ENCODE measurements around the gene FOXP1. TPM values are rescaled to one million over a fixed set of nuclear protein-coding genes. Genes with fewer than 3 reads are reported as not detected.

Gene FOXP1
- total RNA-seq, 1 experiment from 2014 or later: 31.8 TPM

DNA sequence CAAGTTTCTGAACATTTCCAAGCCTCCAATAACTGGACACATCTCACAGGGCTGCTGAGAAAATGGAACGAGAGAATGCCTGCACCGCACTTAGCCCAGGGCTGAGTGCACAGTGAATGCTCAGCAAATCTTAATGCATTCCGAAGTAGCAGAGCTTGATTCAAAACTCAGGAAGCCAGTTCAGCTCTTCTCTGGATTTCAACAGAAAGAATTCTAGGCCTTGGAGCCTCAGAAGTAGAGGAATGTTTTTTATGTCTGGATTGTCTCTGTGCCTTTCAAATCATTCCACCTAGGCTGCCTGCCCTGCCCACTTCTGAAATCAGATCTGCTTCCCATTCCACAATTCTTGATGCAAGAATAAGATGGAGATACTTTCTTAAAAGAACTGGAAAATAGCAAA is 9.6 kb upstream of the FOXP1 start:
- no peak for DNase-seq (ENCODE audit: low read depth)
- in situ Hi-C loops (cut with HindIII; ENCODE audit: low pct_unique_long_range_greater_than_20kb, low sequenced_read_pairs): loop anchor here (25.0 kb wide), 1 partner anchor 481 kb away; no protein-coding TSS in a partner anchor

- in situ Hi-C loops (cut with HindIII; ENCODE audit: low pct_unique_long_range_greater_than_20kb, low sequenced_read_pairs): loop anchor here (25.0 kb wide), 1 partner anchor 479 kb away; no protein-coding TSS in a partner anchor
- no peak for DNase-seq (ENCODE audit: low read depth)
These were observed 7.6 kb upstream of the FOXP1 start for GRCh38 chr3:71591101-71591500.

DNA sequence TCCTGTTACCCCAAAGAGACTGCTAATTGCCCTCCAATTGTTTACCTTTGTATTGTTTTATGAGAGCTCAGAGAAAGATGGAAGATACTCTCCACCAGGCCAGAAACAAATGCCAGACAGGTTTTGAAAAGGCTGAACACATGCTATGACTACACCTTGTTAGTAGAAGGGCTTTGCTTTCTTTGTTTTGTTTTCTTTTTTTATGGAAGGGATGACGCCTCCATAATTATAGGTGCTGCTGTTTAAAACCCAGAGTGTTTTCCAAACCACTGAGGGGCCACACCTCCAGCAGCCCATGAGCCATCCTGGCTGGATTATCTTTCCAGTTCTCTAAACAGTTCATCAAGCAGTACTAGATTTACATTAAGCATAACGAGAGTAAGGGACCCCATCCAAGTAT is 5.6 kb upstream of the FOXP1 start:
- in situ Hi-C loops (cut with HindIII; ENCODE audit: low pct_unique_long_range_greater_than_20kb, low sequenced_read_pairs): loop anchor here (25.0 kb wide), 1 partner anchor 477 kb away; no protein-coding TSS in a partner anchor
- no peak for DNase-seq (ENCODE audit: low read depth)

GRCh38 chr3:71587958-71588357 is 4.4 kb upstream of the FOXP1 start:
- DNase-seq (ENCODE audit: low read depth): no peak
- in situ Hi-C loops (cut with HindIII; ENCODE audit: low pct_unique_long_range_greater_than_20kb, low sequenced_read_pairs): loop anchor here (25.0 kb wide), 1 partner anchor 476 kb away; no protein-coding TSS in a partner anchor

DNA sequence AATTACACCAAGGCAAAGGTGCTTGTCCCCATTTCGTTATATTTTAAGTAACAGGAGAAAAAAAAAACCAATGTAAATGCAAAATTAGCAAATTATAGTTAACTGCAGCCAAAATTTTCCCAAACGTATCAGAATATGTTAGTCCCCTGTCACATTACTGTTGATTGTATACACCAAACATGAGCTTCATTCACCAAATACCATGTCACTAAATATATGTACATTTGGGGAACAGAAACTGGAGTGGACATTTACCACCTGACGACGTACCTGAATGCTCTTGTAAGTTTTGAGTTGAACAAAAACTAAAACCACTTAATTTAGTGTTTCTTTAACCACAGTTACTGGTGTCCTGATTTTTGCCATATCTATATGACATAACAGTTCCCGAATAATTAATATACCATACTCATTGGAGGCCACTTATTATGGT is 3.3 kb upstream of the FOXP1 start:
- no peak for DNase-seq (ENCODE audit: low read depth)
- in situ Hi-C loops (cut with HindIII; ENCODE audit: low pct_unique_long_range_greater_than_20kb, low sequenced_read_pairs): loop anchor here (25.0 kb wide), 1 partner anchor 475 kb away; no protein-coding TSS in a partner anchor

- peak; percentile 31 for DNase-seq (ENCODE audit: low read depth)
- in situ Hi-C loops (cut with HindIII; ENCODE audit: low pct_unique_long_range_greater_than_20kb, low sequenced_read_pairs): loop anchor here (25.0 kb wide), 1 partner anchor 474 kb away; no protein-coding TSS in a partner anchor
These were observed 2.6 kb upstream of the FOXP1 start for GRCh38 chr3:71585887-71586809.

GRCh38 chr3:71585131-71585530 is 1.6 kb upstream of the FOXP1 start:
- in situ Hi-C loops (cut with HindIII; ENCODE audit: low pct_unique_long_range_greater_than_20kb, low sequenced_read_pairs): loop anchor here (25.0 kb wide), 1 partner anchor 473 kb away; no protein-coding TSS in a partner anchor
- peak; percentile 20 for DNase-seq (ENCODE audit: low read depth)

- DNase-seq (ENCODE audit: low read depth): peak; percentile 65
- in situ Hi-C loops (cut with HindIII; ENCODE audit: low pct_unique_long_range_greater_than_20kb, low sequenced_read_pairs): loop anchor here (25.0 kb wide), 1 partner anchor 472 kb away; no protein-coding TSS in a partner anchor
These were observed 975 bp upstream of the FOXP1 start for GRCh38 chr3:71584394-71585011.

GRCh38 chr3:71582612-71583565 is 639 bp downstream of the FOXP1 start:
- in situ Hi-C loops (cut with HindIII; ENCODE audit: low pct_unique_long_range_greater_than_20kb, low sequenced_read_pairs): loop anchor here (25.0 kb wide), 1 partner anchor 471 kb away; no protein-coding TSS in a partner anchor
- no peak for DNase-seq (ENCODE audit: low read depth)

DNA sequence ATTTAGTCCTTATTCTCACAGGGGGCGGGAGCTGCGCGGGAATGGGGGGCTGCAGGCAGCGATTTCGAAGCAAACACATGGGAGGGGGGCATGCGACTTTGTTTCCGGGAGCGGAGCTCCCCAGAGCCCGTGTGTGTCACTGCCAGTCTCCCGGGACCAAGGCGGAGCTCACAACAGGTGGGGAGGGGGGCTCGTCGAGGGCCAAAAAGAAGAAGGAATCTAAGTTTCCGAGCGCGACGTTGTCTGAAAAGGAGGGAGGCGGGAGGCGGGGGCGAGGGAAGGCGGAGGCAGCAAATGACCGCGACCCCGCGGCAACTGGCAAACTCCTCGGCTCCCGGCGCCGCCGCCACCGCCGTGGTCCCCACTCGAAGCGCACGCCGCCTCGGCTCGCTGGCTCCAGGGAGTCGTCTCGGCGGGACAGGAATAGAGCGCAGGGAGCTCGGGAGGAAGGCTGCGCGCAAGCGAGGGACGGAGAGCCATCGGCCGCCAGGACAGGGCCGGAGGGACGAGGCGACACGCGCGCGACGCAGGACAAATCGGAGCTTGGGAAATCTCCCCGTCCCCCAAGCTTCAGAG is 1.4 kb downstream of the FOXP1 start:
- in situ Hi-C loops (cut with HindIII; ENCODE audit: low pct_unique_long_range_greater_than_20kb, low sequenced_read_pairs): loop anchor here (25.0 kb wide), 1 partner anchor 470 kb away; no protein-coding TSS in a partner anchor
- DNase-seq (ENCODE audit: low read depth): peak; percentile 68

- in situ Hi-C loops (cut with HindIII; ENCODE audit: low pct_unique_long_range_greater_than_20kb, low sequenced_read_pairs): loop anchor here (25.0 kb wide), 1 partner anchor 469 kb away; no protein-coding TSS in a partner anchor
These were observed 2.0 kb downstream of the FOXP1 start for GRCh38 chr3:71581457-71582035.

GRCh38 chr3:71580636-71581456 is 2.7 kb downstream of the FOXP1 start:
- DNase-seq (ENCODE audit: low read depth): peak; percentile 21
- in situ Hi-C loops (cut with HindIII; ENCODE audit: low pct_unique_long_range_greater_than_20kb, low sequenced_read_pairs): loop anchor here (25.0 kb wide), 1 partner anchor 469 kb away; no protein-coding TSS in a partner anchor

More at GRCh38 chr3:71581457-71582035, 2.0 kb downstream of the FOXP1 start:
- DNase-seq (ENCODE audit: low read depth): peak; percentile 40

DNA sequence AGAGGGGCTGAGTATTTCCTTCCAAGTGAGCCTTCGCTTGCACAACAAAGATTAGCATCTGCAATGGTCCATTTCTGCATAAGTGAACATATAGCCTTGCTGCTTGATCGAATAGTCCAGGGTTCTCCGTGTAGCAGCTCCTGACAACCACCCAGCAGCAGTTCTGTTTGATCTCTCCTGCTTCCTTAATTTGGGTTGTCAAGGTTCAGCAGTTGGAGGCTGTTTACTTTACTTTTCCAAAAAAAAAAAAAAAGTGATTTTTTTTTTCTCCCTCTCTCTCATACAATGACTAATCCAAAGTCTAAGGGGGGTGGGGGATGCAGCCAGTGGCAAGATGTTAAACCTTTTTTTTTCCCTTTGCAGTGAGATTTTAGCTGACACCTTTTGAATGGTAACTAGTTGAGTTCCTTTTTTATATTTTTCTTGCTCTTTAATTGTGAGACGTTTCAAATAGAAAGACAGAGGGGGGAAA is 3.6 kb downstream of the FOXP1 start:
- in situ Hi-C loops (cut with HindIII; ENCODE audit: low pct_unique_long_range_greater_than_20kb, low sequenced_read_pairs): loop anchor here (25.0 kb wide), 1 partner anchor 468 kb away; no protein-coding TSS in a partner anchor
- DNase-seq (ENCODE audit: low read depth): peak; percentile 79

DNA sequence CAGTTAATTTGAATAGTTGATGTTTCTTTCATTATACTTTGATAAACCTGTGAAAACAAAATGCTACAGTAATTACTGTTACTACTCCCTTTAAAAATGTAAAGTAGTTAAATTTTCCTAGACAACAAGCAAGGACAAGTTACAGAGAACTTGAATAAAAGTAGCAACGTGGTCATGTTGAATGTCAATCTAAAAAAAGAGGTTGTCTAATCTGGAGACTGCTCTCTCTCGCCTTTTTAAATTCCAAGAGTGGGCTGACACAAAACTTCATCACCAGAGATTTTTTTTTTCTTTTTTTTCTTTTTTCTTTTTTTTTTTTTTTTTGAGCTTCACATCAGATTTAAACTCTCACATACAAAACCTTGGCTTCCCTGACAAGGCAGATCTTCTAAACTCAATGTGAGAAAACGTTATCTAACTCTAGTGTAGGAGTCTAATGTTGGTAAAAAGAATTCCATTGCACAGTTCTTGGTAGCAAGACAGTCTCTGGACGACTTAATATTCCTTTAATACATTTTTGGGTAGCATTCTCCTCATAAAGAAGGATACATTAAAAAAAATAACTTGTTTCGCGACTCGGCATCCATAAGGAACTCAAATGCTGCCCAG is 4.1 kb downstream of the FOXP1 start:
- in situ Hi-C loops (cut with HindIII; ENCODE audit: low pct_unique_long_range_greater_than_20kb, low sequenced_read_pairs): loop anchor here (25.0 kb wide), 1 partner anchor 467 kb away; no protein-coding TSS in a partner anchor
- DNase-seq (ENCODE audit: low read depth): no peak

DNA sequence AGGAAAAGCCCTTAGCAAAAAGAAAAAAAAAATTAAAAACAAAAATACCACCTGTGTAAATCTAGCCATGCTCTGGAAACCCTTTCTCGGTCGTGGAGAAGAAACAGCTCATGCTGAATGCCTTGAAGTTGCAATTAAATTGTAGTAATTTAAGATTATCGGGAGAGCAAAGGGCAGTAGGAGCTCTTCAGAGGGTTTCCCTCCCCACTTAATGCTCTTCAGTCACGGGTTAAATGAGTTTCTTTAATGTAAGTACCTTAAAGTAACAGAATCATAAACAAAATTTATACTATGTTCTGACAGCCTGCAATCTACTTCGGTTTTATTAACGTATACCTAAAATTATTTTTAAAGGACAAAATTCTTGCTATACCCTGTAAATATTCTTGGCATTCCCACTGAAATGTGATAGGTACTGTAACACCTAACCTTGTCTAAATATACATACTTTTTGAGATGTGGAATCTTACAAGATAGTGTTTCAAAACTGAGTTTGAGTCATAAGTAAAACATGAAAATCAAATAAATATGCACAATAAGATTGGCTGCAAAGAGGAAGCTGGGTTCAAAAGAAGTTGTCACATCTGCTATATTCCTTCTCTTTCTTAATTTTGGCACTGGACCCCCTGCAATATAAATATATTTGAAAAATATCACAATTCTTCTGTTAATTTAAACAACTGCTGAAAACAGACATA is 5.3 kb downstream of the FOXP1 start:
- DNase-seq (ENCODE audit: low read depth): no peak
- in situ Hi-C loops (cut with HindIII; ENCODE audit: low pct_unique_long_range_greater_than_20kb, low sequenced_read_pairs): loop anchor here (25.0 kb wide), 1 partner anchor 466 kb away; no protein-coding TSS in a partner anchor
